Measurements from ENCODE around the gene SERPINB4.
"Not testable (repeated sequence)": the region's sequence is repeated elsewhere in the genome, so short reads cannot be mapped to it uniquely, and the experiment has no call there.

SERPINB4 gene

GRCh38 chr18:63679820-63680606, 36.0 kb upstream of the SERPINB4 start:
- TF ChIP-seq, protein P1, sequence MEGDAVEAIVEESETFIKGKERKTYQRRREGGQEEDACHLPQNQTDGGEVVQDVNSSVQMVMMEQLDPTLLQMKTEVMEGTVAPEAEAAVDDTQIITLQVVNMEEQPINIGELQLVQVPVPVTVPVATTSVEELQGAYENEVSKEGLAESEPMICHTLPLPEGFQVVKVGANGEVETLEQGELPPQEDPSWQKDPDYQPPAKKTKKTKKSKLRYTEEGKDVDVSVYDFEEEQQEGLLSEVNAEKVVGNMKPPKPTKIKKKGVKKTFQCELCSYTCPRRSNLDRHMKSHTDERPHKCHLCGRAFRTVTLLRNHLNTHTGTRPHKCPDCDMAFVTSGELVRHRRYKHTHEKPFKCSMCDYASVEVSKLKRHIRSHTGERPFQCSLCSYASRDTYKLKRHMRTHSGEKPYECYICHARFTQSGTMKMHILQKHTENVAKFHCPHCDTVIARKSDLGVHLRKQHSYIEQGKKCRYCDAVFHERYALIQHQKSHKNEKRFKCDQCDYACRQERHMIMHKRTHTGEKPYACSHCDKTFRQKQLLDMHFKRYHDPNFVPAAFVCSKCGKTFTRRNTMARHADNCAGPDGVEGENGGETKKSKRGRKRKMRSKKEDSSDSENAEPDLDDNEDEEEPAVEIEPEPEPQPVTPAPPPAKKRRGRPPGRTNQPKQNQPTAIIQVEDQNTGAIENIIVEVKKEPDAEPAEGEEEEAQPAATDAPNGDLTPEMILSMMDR (IDR thresholded peaks at IDR 0.05; ENCODE audit: borderline replicate concordance, insufficient read depth, low read depth, low read length): no peak
- H3K4me3 ChIP-seq (ENCODE audit: low read depth, low read length): no peak overlapping the region

- H3K4me3 ChIP-seq (ENCODE audit: low read depth, low read length): no peak overlapping the region
- TF ChIP-seq, protein P1 (IDR thresholded peaks at IDR 0.05; ENCODE audit: borderline replicate concordance, insufficient read depth, low read depth, low read length): no peak
These were observed 33.6 kb upstream of the SERPINB4 start for GRCh38 chr18:63677500-63678225.

DNA sequence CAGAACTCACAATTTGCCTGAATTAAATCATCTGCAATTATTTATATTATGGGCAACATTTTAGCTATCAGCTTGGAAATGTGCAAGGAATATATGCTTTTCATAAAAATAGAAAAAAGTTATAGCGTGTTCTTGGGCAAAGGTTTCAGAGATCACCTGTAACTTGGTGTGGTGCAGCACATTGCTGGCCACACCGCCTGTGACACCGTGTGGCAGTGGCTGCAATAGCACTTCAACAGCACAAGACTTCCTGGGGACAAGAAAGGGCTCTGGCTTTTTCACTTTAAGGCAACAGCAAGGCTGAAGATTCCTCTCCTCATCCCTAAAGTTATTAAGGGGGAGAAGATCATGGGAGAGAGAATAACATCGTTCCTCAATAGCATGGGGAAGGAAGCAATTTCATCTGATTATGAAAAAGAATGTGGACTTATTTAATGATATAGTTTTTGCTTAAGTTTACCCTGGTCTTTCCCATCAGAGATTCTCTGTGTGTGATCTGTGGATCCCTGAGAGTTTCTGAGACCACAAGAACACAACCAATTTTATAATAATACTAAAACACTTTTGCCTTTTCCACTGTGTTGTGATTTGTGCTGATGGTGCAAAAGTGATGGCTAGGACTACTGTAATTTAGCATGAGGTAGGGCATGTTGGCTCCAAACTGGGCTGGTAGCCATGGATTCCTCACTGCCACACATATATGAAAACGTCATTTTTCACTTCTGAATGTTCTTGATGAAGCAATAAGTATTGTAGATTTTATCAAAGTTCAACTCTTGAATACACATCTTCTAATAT, 32.7 kb upstream of the SERPINB4 start:
- no peak overlapping the region for H3K4me3 ChIP-seq (ENCODE audit: low read depth, low read length)

GRCh38 chr18:63664571-63664970, 20.5 kb upstream of the SERPINB4 start:
- TF ChIP-seq, protein P1 (IDR thresholded peaks at IDR 0.05; ENCODE audit: borderline replicate concordance, insufficient read depth, low read depth, low read length): no peak
- H3K4me3 ChIP-seq (ENCODE audit: low read depth, low read length): no peak overlapping the region

More for the DNA sequence above, 32.7 kb upstream of the SERPINB4 start:
- TF ChIP-seq, protein P1 (IDR thresholded peaks at IDR 0.05; ENCODE audit: borderline replicate concordance, insufficient read depth, low read depth, low read length): peak; percentile 72

- H3K4me3 ChIP-seq (ENCODE audit: low read depth, low read length): not testable (repeated sequence)
These were observed 17.7 kb upstream of the SERPINB4 start, which contains the start of gene SERPINB3 for GRCh38 chr18:63661750-63662149. TSS of gene SERPINB3 (minus strand) at chr18:63661893. CDS start at chr18:63661216, 677 bp downstream.

DNA sequence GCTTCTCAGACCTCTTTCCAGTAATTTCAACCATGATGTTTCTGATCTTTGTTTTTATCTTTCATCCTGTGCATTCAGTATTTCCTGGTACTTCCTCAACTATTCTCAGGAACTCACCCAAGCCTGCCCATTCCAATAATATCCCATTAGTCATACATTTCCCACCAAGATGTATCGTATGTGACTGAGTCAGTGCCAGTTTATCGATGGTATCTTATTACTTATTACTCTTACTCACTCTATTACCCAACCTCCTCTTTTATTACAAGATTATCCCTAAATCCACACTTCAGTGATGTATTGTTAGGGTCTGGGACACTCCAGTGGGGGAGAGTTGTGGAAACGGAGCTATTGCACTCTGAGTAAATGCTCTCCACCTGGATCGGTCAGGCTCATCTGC, 14.9 kb upstream of the SERPINB4 start:
- H3K4me3 ChIP-seq (ENCODE audit: low read depth, low read length): not testable (repeated sequence)

DNA sequence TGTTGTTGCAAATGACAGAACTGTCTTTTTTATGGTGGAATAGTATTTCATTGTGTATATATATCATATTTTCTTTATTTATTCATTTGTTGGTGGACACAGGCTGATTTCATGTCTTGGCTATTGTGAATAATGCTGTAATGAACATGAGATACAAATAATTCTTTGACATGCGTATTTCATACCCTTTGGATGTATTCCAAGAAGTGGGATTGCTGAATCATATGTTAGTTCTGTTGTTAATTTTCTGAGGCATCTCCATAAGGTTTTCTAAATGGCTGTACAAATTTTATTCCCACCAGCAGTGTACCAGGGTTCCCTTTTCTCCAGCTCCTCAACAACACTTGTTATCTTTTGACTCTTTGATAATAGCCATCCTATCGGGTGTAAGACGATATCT, 6.2 kb upstream of the SERPINB4 start:
- not testable (repeated sequence) for H3K4me3 ChIP-seq (ENCODE audit: low read depth, low read length)

GRCh38 chr18:63648241-63648640, 4.2 kb upstream of the SERPINB4 start:
- TF ChIP-seq, protein P1 (IDR thresholded peaks at IDR 0.05; ENCODE audit: borderline replicate concordance, insufficient read depth, low read depth, low read length): no peak
- no peak overlapping the region for H3K4me3 ChIP-seq (ENCODE audit: low read depth, low read length)
